ENCODE data around the gene NRAP. TPM values are rescaled to one million over a fixed set of nuclear protein-coding genes. Genes with fewer than 3 reads are reported as not detected.

Gene NRAP
- total RNA-seq, 4 donors from 2014 or later: under 0.01 TPM; not detected in 3

GRCh38 chr10:113679463-113680189, 15.8 kb upstream of the NRAP start, which contains the start of gene CASP7:
TSS of gene CASP7 (plus strand) at chr10:113679912. CDS start at chr10:113697494, 17,582 bp downstream.
- TF ChIP-seq EP300 (IDR thresholded peaks at IDR 0.05) (peak in 1 of 2 donors; percentile 70), CTCF (IDR thresholded peaks at IDR 0.05) (no peak), POLR2A (IDR thresholded peaks at IDR 0.05) (peak; percentile 17 to 44)
- peaks cover 0 to 5% (median 0%) of the 10 kb centered on the region in 4 donors for H3K9me3 ChIP-seq
- H3K27me3 ChIP-seq: no peaks in the 10 kb centered on the region
- H3K36me3 ChIP-seq: peaks cover 0 to 14% (median 0%) of the 10 kb centered on the region in 3 donors
- H3K4me1 ChIP-seq: peaks cover 0 to 24% (median 16%) of the 10 kb centered on the region in 4 donors
- WGBS, 2 donors: 0 to 2% methylated on average over 31 of the region's 68 CpGs
- peak within 1 kb of the TSS; percentile 78 to 92 (median 86) for H3K4me3 ChIP-seq
- peak within 1 kb of the TSS; percentile 88 to 99 (median 94) for H3K27ac ChIP-seq
- DNase-seq (ENCODE audit: low spot score in 2 of 2): peak; percentile 50 to 75

- Histone ChIP-seq H3K4me1 (no peaks in the 10 kb centered on the region), H3K4me3 (no peak overlapping the region), H3K9me3 (peaks cover 0 to 14% (median 0%) of the 10 kb centered on the region in 4 donors), H3K27me3 (no peaks in the 10 kb centered on the region), H3K36me3 (no peaks in the 10 kb centered on the region), H3K27ac (no peak overlapping the region)
- no peak for TF ChIP-seq POLR2A (IDR thresholded peaks at IDR 0.05)
- TF ChIP-seq CTCF (IDR thresholded peaks at IDR 0.05): no peak
- no peak for TF ChIP-seq EP300 (IDR thresholded peaks at IDR 0.05)
- WGBS, 2 donors: 50 to 89% methylated on average over 5 of the region's 5 CpGs
- no peak for DNase-seq (ENCODE audit: low spot score in 2 of 2)
Measured at GRCh38 chr10:113666682-113667252, 2.9 kb upstream of the NRAP start.

DNA sequence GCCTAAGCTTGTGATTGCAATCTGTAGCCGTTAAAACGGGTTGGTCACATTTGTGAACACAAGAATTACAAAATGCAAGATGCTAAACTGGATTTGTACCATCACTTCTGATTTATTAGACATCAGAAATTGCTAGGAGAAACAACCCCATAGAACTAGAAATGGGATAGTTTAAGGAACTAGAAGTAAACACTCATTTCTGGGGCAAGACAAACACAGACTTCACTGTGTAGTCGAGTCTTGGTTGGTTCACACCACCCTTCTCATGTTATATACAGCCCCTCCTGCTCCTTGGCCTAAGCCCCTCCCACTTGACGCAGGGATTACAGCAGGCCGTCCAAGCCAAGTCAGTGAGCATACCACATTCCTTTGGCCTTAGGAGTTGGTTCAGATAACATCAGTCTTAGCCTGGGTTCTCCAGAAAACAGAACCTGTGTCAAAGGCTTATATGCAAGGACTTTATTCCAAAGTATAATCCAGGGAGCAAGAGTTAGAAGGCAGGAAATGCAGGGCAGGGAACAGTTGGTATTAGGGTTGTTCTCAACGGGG, 2.0 kb upstream of the NRAP start:
- Histone ChIP-seq H3K36me3 (no peaks in the 10 kb centered on the region), H3K27me3 (no peaks in the 10 kb centered on the region), H3K9me3 (peaks cover 0 to 9% (median 0%) of the 10 kb centered on the region in 4 donors), H3K27ac (no peak overlapping the region), H3K4me3 (no peak overlapping the region), H3K4me1 (no peaks in the 10 kb centered on the region)
- TF ChIP-seq CTCF (IDR thresholded peaks at IDR 0.05) (no peak), POLR2A (IDR thresholded peaks at IDR 0.05) (no peak), EP300 (IDR thresholded peaks at IDR 0.05) (no peak)
- no peak for DNase-seq (ENCODE audit: low spot score in 2 of 2)
- 55 to 56% methylated on average over 6 of the region's 6 CpGs for WGBS, 2 donors

- no peaks in the 10 kb centered on the region for H3K4me1 ChIP-seq
- no peak overlapping the region for H3K27ac ChIP-seq
- no peak for DNase-seq (ENCODE audit: low spot score in 2 of 2)
- peaks cover 0 to 4% (median 0%) of the 10 kb centered on the region in 4 donors for H3K9me3 ChIP-seq
- TF ChIP-seq CTCF (IDR thresholded peaks at IDR 0.05): no peak
- no peak for TF ChIP-seq POLR2A (IDR thresholded peaks at IDR 0.05)
- no peak for TF ChIP-seq EP300 (IDR thresholded peaks at IDR 0.05)
- H3K4me3 ChIP-seq: no peak overlapping the region
- WGBS, 2 donors: 70 to 85% methylated on average over 4 of the region's 4 CpGs
- H3K27me3 ChIP-seq: no peaks in the 10 kb centered on the region
- no peaks in the 10 kb centered on the region for H3K36me3 ChIP-seq
Measured at GRCh38 chr10:113665352-113665751, 1.5 kb upstream of the NRAP start.

DNA sequence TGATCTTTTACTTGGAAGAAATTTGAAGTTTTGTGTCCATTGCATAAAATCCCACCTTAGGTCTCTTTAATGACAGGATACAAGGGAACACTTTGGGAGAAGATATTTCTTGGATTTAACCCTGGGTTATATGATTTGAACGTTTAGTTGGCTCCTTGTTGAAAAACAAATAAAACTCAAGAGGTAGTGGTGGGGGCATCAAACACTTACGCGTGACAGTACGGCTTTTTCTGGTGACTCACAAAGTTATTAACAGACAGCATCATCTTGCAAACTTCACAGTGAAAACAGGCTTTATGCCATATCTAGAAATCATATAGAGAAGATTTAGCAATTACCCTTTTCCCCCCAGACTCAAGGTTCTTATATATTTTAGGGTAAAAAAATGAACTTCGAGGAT, 699 bp downstream of the NRAP start:
- H3K27me3 ChIP-seq: no peaks in the 10 kb centered on the region
- 73 to 80% methylated on average over 5 of the region's 5 CpGs for WGBS, 2 donors
- H3K36me3 ChIP-seq: no peaks in the 10 kb centered on the region

More for the DNA sequence above, 699 bp downstream of the NRAP start:
- no peak for DNase-seq (ENCODE audit: low spot score in 2 of 2)
- H3K4me3 ChIP-seq: no peak overlapping the region
- H3K4me1 ChIP-seq: no peaks in the 10 kb centered on the region
- no peaks in the 10 kb centered on the region for H3K9me3 ChIP-seq
- TF ChIP-seq POLR2A (IDR thresholded peaks at IDR 0.05) (no peak), CTCF (IDR thresholded peaks at IDR 0.05) (no peak), EP300 (IDR thresholded peaks at IDR 0.05) (no peak)
- H3K27ac ChIP-seq: no peak overlapping the region
